Measurements from ENCODE around the gene LUC7L3. TPM values are rescaled to one million over a fixed set of nuclear protein-coding genes. Genes with fewer than 3 reads are reported as not detected.

Gene LUC7L3
- total RNA-seq, 1 experiment from 2014 or later, result 154 TPM

GRCh38 chr17:50763716-50764475 lies 44.5 kb downstream of the LUC7L3 start:
- no peak overlapping the region for H3K18ac ChIP-seq (ENCODE audit: insufficient read length, low read depth, low read length)
- no peak overlapping the region for H4K8ac ChIP-seq (replicated peaks; ENCODE audit: insufficient read length, low read depth, low read length)
- no peak overlapping the region for H3K14ac ChIP-seq (ENCODE audit: insufficient read depth, low read length)
- H2BK12ac ChIP-seq (ENCODE audit: insufficient read length, low read depth, low read length), result no peak overlapping the region
- H3K9me3 ChIP-seq (ENCODE audit: control insufficient read depth, low read depth, low read length), result no peaks in the 10 kb centered on the region
- H3K4me1 Mint-ChIP-seq, result peaks cover 10 to 21% of the 10 kb centered on the region in 2 experiments
- H3K4me2 ChIP-seq (ENCODE audit: insufficient read depth, insufficient read length, low read length), result no peak overlapping the region
- WGBS (ENCODE audit: extremely low coverage, insufficient read length, low lambda C conversion rate), result no CpG with 5 or more reads among the region's 2 CpGs
- peak overlapping the region in 1 of 3 experiments; percentile 25; a peak in 1 of 7 replicates for H3K27ac Mint-ChIP-seq
- H2BK15ac ChIP-seq (ENCODE audit: low read depth, low read length), result no peak overlapping the region
- H3K23me2 ChIP-seq (ENCODE audit: insufficient read length, low read depth, low read length, poor library complexity, severe bottlenecking), result no peaks in the 10 kb centered on the region
- no peak overlapping the region for H3K4ac ChIP-seq (ENCODE audit: low read depth, low read length)
- H4K5ac ChIP-seq (ENCODE audit: insufficient read length, low read depth, low read length), result no peak overlapping the region
- no peak overlapping the region for H2AK5ac ChIP-seq (ENCODE audit: insufficient read length, low read length)
- H3K23ac ChIP-seq (ENCODE audit: insufficient read length, low read depth, low read length), result no peak overlapping the region
- TF ChIP-seq, protein P1, sequence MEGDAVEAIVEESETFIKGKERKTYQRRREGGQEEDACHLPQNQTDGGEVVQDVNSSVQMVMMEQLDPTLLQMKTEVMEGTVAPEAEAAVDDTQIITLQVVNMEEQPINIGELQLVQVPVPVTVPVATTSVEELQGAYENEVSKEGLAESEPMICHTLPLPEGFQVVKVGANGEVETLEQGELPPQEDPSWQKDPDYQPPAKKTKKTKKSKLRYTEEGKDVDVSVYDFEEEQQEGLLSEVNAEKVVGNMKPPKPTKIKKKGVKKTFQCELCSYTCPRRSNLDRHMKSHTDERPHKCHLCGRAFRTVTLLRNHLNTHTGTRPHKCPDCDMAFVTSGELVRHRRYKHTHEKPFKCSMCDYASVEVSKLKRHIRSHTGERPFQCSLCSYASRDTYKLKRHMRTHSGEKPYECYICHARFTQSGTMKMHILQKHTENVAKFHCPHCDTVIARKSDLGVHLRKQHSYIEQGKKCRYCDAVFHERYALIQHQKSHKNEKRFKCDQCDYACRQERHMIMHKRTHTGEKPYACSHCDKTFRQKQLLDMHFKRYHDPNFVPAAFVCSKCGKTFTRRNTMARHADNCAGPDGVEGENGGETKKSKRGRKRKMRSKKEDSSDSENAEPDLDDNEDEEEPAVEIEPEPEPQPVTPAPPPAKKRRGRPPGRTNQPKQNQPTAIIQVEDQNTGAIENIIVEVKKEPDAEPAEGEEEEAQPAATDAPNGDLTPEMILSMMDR (conservative IDR thresholded peaks at IDR 0.05), result no peak
- H3K79me2 ChIP-seq (ENCODE audit: insufficient read depth, low read length), result no peaks in the 10 kb centered on the region
- no peaks in the 10 kb centered on the region for H3K79me1 ChIP-seq (ENCODE audit: insufficient read depth, low read depth, low read length, poor library complexity, severe bottlenecking)
- H4K20me1 ChIP-seq (ENCODE audit: control insufficient read depth, insufficient read depth, insufficient read length), result no peaks in the 10 kb centered on the region
- peaks cover 4% of the 10 kb centered on the region; the same call in 1 of the 2 replicates for H3K4me1 ChIP-seq (ENCODE audit: insufficient read depth, low read length)
- H3K9me3 Mint-ChIP-seq, result no peaks in the 10 kb centered on the region
- no peak overlapping the region for H2BK120ac ChIP-seq (ENCODE audit: low read depth, low read length, poor library complexity, severe bottlenecking)
- no peak overlapping the region; a peak in 1 of 5 replicates for H3K4me3 Mint-ChIP-seq
- no peak overlapping the region for H3K56ac ChIP-seq (ENCODE audit: insufficient read length, low read depth, low read length)
- no peaks in the 10 kb centered on the region for H3K36me3 Mint-ChIP-seq (ENCODE audit: insufficient read depth in 1 of 3, low read depth in 3 of 3)
- no peak overlapping the region for H3K27ac ChIP-seq (ENCODE audit: insufficient read length, low read depth, low read length)
- no peak overlapping the region for H2AFZ ChIP-seq (ENCODE audit: low read length)
- no peaks in the 10 kb centered on the region for H3K27me3 Mint-ChIP-seq (ENCODE audit: low read depth)
- no peak overlapping the region for H3K9ac ChIP-seq (ENCODE audit: extremely low read depth, insufficient read length, low read length)
- H3K27me3 ChIP-seq (ENCODE audit: insufficient read depth, low read length), result no peaks in the 10 kb centered on the region
- no peak for DNase-seq
- H3T11ph ChIP-seq (ENCODE audit: low read length), result no peak overlapping the region
- no peak overlapping the region for H2BK20ac ChIP-seq (ENCODE audit: low read depth, low read length, poor library complexity, severe bottlenecking)
- no peak overlapping the region for H4K91ac ChIP-seq (ENCODE audit: insufficient read length, low read depth, low read length)
- no peak overlapping the region for H2BK5ac ChIP-seq (ENCODE audit: insufficient read length, low read length)
